ENCODE data around the gene SYT9. TPM values are rescaled to one million over a fixed set of nuclear protein-coding genes. Genes with fewer than 3 reads are reported as not detected.

Gene SYT9
- total RNA-seq, 2 experiments from 2014 or later = not detected

- H3K27me3 Mint-ChIP-seq = no peaks in the 10 kb centered on the region
- ChIA-PET POLR2A (no interaction called here), CTCF (no interaction called here)
- DNase-seq = no peak
- H3K9me3 Mint-ChIP-seq = no peaks in the 10 kb centered on the region
- no peak overlapping the region for H3K27ac Mint-ChIP-seq
- H3K36me3 Mint-ChIP-seq (ENCODE audit: low read depth) = no peaks in the 10 kb centered on the region
- no peak overlapping the region for H3K4me3 Mint-ChIP-seq
- H3K4me1 Mint-ChIP-seq = peaks cover 3% of the 10 kb centered on the region
Measured at GRCh38 chr11:7428196-7428595, 176.5 kb downstream of the SYT9 start.

DNA sequence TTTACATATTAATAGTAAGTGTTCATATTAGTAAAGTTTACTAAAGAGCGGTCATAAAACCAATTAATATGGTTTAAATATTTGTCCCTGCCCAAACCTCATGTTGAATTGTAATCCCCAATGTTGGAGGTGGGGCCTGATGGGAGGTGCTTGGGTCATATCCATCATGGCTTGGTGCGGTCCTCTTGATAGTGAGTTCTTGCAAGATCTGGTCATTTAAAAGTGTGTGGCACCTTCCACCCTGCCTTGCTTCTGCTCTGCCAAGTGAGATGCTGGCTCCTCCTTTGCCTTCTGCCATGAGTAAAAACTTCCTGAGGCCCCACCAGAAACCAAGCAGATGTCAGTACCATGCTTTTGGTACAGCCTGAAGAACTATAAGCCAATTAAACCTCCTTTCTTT is 178.8 kb downstream of the SYT9 start:
- H3K27ac Mint-ChIP-seq = no peak overlapping the region
- H3K36me3 Mint-ChIP-seq (ENCODE audit: low read depth) = no peaks in the 10 kb centered on the region
- H3K4me3 Mint-ChIP-seq = no peak overlapping the region
- no peak for DNase-seq
- ChIA-PET POLR2A (no interaction called here), CTCF (no interaction called here)
- no peaks in the 10 kb centered on the region for H3K9me3 Mint-ChIP-seq
- H3K4me1 Mint-ChIP-seq = no peaks in the 10 kb centered on the region
- no peaks in the 10 kb centered on the region for H3K27me3 Mint-ChIP-seq

- ChIA-PET CTCF (no interaction called here), POLR2A (no interaction called here)
- Mint-ChIP-seq H3K27ac (no peak overlapping the region), H3K4me1 (peaks cover 15% of the 10 kb centered on the region), H3K4me3 (no peak overlapping the region), H3K9me3 (no peaks in the 10 kb centered on the region), H3K36me3 (ENCODE audit: low read depth) (no peaks in the 10 kb centered on the region), H3K27me3 (no peaks in the 10 kb centered on the region)
- DNase-seq = no peak
Measured at GRCh38 chr11:7435176-7435575, 183.5 kb downstream of the SYT9 start.

DNA sequence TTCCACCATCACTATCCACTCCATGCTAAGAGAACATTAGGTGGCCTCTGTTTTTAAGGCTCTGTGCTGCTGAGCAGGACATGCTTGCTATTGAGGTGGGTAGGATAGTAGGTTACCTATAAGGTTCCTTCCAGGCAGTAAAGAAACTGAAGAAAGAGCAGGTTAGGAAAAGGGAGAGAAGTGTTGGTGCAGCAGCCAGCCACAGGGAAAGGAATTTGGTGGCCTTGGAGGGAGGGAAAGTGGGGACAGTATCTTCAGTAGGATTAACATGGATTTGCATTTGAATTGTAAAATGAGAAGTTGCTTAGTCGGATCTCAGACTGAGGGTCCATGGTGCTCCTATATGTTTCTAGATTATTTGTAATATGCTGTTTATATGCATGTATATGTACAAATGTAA is 184.4 kb downstream of the SYT9 start:
- ChIA-PET CTCF (interaction anchor here (1.3 to 1.9 kb wide), 2 partner anchors 21 to 34 kb away, joined by 3 to 4 read pairs; no protein-coding TSS in a partner anchor), POLR2A (no interaction called here)
- H3K36me3 Mint-ChIP-seq (ENCODE audit: low read depth) = no peaks in the 10 kb centered on the region
- no peak overlapping the region for H3K4me3 Mint-ChIP-seq
- H3K27ac Mint-ChIP-seq = peak overlapping the region; percentile 72
- H3K27me3 Mint-ChIP-seq = no peaks in the 10 kb centered on the region
- H3K9me3 Mint-ChIP-seq = no peaks in the 10 kb centered on the region
- DNase-seq = no peak
- peaks cover 15% of the 10 kb centered on the region for H3K4me1 Mint-ChIP-seq

GRCh38 chr11:7436657-7437056 is 185.0 kb downstream of the SYT9 start:
- no peak overlapping the region for H3K4me3 Mint-ChIP-seq
- H3K27me3 Mint-ChIP-seq = no peaks in the 10 kb centered on the region
- H3K9me3 Mint-ChIP-seq = no peaks in the 10 kb centered on the region
- H3K36me3 Mint-ChIP-seq (ENCODE audit: low read depth) = no peaks in the 10 kb centered on the region
- ChIA-PET CTCF (interaction anchor here (0.7 to 1.9 kb wide), 3 partner anchors 21 to 75 kb away, joined by 3 to 4 read pairs (median 3); no protein-coding TSS in a partner anchor), POLR2A (no interaction called here)
- H3K4me1 Mint-ChIP-seq = peaks cover 15% of the 10 kb centered on the region
- peak; percentile 30 for DNase-seq
- peak overlapping the region; percentile 72 for H3K27ac Mint-ChIP-seq

DNA sequence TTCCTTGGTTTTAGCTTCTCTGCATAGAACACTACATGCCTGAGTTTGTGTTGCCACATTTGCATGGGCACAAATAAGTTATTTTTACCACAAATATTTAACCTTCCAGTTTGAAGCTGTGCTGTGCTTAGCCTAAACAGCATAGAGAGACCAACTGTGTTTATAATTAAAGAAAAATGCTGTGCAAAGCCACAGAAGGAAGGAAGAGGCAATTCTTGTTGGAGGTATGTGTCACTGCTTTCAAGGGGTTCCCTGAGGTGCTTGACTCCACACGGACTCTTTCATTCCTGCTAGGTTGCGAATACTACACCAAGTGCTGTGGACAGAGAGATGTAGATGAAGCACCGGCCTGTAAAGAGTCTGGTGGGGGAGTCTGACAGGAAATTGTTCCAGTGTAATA is 186.0 kb downstream of the SYT9 start:
- Mint-ChIP-seq H3K27ac (no peak overlapping the region), H3K36me3 (ENCODE audit: low read depth) (no peaks in the 10 kb centered on the region), H3K4me3 (no peak overlapping the region), H3K9me3 (no peaks in the 10 kb centered on the region), H3K27me3 (no peaks in the 10 kb centered on the region), H3K4me1 (peaks cover 15% of the 10 kb centered on the region)
- POLR2A ChIA-PET = no interaction called here
- CTCF ChIA-PET = interaction anchor here (1.9 kb wide), 1 partner anchor 22 kb away, joined by 4 read pairs; no protein-coding TSS in a partner anchor
- no peak for DNase-seq

GRCh38 chr11:7439746-7440320 is 188.1 kb downstream of the SYT9 start:
- CTCF ChIA-PET = no interaction called here
- Mint-ChIP-seq H3K27ac (no peak overlapping the region), H3K4me1 (peaks cover 15% of the 10 kb centered on the region), H3K27me3 (no peaks in the 10 kb centered on the region), H3K9me3 (no peaks in the 10 kb centered on the region), H3K4me3 (no peak overlapping the region), H3K36me3 (ENCODE audit: low read depth) (no peaks in the 10 kb centered on the region)
- POLR2A ChIA-PET = no interaction called here
- no peak for DNase-seq

GRCh38 chr11:7442588-7443215 is 191.0 kb downstream of the SYT9 start:
- CTCF ChIA-PET = interaction anchor here (0.9 to 1.0 kb wide), 2 partner anchors 87 to 226 kb away, joined by 4 to 5 read pairs; no protein-coding TSS in a partner anchor
- H3K4me1 Mint-ChIP-seq = no peaks in the 10 kb centered on the region
- H3K27me3 Mint-ChIP-seq = no peaks in the 10 kb centered on the region
- H3K9me3 Mint-ChIP-seq = no peaks in the 10 kb centered on the region
- no peak overlapping the region for H3K4me3 Mint-ChIP-seq
- no peaks in the 10 kb centered on the region for H3K36me3 Mint-ChIP-seq (ENCODE audit: low read depth)
- peak; percentile 79 for DNase-seq
- H3K27ac Mint-ChIP-seq = no peak overlapping the region
- POLR2A ChIA-PET = no interaction called here

DNA sequence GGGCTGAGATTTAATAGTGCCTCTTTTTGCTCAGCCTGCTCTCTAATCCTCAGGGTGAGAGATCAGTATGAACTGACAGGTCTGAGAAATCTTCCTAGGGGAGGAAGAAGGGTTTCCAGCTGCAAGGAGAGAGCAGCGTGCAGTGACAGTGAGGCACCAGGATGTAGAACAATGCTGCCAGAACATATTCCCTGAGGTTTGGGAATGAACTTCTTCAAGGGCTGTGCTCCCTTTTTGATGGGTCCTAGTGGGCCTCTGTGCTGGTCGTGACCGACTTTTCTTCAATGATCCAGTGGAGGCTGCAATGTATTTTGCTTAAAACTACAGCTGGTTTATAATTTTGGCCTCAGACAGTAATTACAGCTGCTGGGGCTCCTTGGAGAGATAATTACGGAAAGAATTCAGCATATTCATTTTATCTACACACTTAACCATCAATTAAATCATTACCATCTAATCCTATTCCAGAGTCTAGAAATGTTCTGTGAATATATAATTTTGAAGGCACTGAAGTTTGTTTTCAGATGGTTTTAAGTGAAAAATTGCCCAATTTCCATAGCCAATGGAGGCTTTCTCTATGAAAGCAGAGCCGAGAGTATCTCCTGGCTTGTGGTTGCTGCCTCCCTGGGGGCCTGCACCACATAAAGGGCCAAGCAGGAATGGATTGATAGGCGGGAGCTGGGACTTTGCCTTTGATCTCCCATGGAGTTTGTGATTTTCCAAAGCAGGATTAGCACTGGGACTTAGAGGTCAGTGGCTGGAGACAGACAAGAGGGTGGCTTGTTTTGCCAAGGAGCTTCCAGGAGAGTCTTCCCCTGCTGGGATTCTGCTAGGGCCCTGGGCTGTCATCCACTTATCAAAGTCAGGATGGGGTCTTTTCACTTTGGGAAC is 192.6 kb downstream of the SYT9 start:
- ChIA-PET CTCF (no interaction called here), POLR2A (no interaction called here)

DNA sequence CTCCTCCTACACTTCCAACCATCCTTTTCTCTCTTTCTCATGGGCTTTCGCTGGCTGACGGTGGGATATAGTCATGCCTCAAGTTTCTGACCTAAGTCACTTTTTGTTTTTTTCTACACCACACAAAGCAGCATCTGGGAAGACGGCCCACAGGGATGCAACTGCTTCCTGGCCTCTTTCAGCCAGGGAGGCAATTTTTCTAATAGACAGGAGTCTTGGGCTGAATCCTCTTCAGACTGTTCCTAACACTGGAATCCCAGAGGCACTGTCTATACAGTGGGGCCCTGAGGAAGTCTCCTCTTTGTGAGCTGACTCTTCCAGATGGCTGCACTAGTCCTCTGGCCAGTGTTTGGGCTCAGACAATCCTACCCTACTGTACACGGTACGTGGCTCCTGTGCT is 193.9 kb downstream of the SYT9 start:
- DNase-seq = no peak
- no peaks in the 10 kb centered on the region for H3K4me1 Mint-ChIP-seq
- H3K27me3 Mint-ChIP-seq = no peaks in the 10 kb centered on the region
- CTCF ChIA-PET = interaction anchor here (0.6 kb wide), 1 partner anchor 242 kb away, joined by 4 read pairs; no protein-coding TSS in a partner anchor
- POLR2A ChIA-PET = no interaction called here
- no peaks in the 10 kb centered on the region for H3K36me3 Mint-ChIP-seq (ENCODE audit: low read depth)
- H3K27ac Mint-ChIP-seq = no peak overlapping the region
- no peak overlapping the region for H3K4me3 Mint-ChIP-seq
- H3K9me3 Mint-ChIP-seq = no peaks in the 10 kb centered on the region

More for the DNA sequence above, 192.6 kb downstream of the SYT9 start:
- no peak overlapping the region for H3K4me3 Mint-ChIP-seq
- no peak for DNase-seq
- H3K27me3 Mint-ChIP-seq = no peaks in the 10 kb centered on the region
- H3K36me3 Mint-ChIP-seq (ENCODE audit: low read depth) = no peaks in the 10 kb centered on the region
- no peaks in the 10 kb centered on the region for H3K9me3 Mint-ChIP-seq
- no peaks in the 10 kb centered on the region for H3K4me1 Mint-ChIP-seq
- H3K27ac Mint-ChIP-seq = no peak overlapping the region

GRCh38 chr11:7448201-7448600 is 196.5 kb downstream of the SYT9 start:
- H3K4me3 Mint-ChIP-seq = no peak overlapping the region
- H3K27me3 Mint-ChIP-seq = no peaks in the 10 kb centered on the region
- H3K4me1 Mint-ChIP-seq = no peaks in the 10 kb centered on the region
- no peak overlapping the region for H3K27ac Mint-ChIP-seq
- no peaks in the 10 kb centered on the region for H3K36me3 Mint-ChIP-seq (ENCODE audit: low read depth)
- no peak for DNase-seq
- POLR2A ChIA-PET = no interaction called here
- H3K9me3 Mint-ChIP-seq = no peaks in the 10 kb centered on the region
- CTCF ChIA-PET = no interaction called here

GRCh38 chr11:7449211-7449840 is 197.6 kb downstream of the SYT9 start:
- POLR2A ChIA-PET = no interaction called here
- no peak for DNase-seq
- H3K9me3 Mint-ChIP-seq = no peaks in the 10 kb centered on the region
- no peaks in the 10 kb centered on the region for H3K27me3 Mint-ChIP-seq
- H3K4me3 Mint-ChIP-seq = no peak overlapping the region
- H3K36me3 Mint-ChIP-seq (ENCODE audit: low read depth) = no peaks in the 10 kb centered on the region
- H3K27ac Mint-ChIP-seq = no peak overlapping the region
- H3K4me1 Mint-ChIP-seq = no peaks in the 10 kb centered on the region
- CTCF ChIA-PET = no interaction called here

- Mint-ChIP-seq H3K36me3 (ENCODE audit: low read depth) (no peaks in the 10 kb centered on the region), H3K4me3 (no peak overlapping the region), H3K4me1 (no peaks in the 10 kb centered on the region), H3K27ac (no peak overlapping the region), H3K27me3 (no peaks in the 10 kb centered on the region), H3K9me3 (no peaks in the 10 kb centered on the region)
- DNase-seq = no peak
- CTCF ChIA-PET = interaction anchor here (1.0 kb wide), 2 partner anchors 8 to 19 kb away, joined by 3 to 4 read pairs; no protein-coding TSS in a partner anchor
- POLR2A ChIA-PET = no interaction called here
Measured at GRCh38 chr11:7449841-7450214, 198.1 kb downstream of the SYT9 start.
